Keratinocyte (primary cell): Measurements from ENCODE around the gene IL1RAPL2. TPM values are rescaled to one million over a fixed set of nuclear protein-coding genes. Genes with fewer than 3 reads are reported as not detected.

Experiments
- DNase-seq: peaks from one replicate; pipeline ENCODE4 v3.0.0-alpha.2; 2011; ENCODE audit warnings: low read depth, missing footprints, low spot score
- FAIRE-seq: peaks from 2 replicates; lab custom pipeline; 2011; peaks lifted over from hg19 to GRCh38; lab: Jason Lieb, UNC
- H2AFZ ChIP-seq: 2 replicates; pipeline ENCODE4 v1.6.0; 2012; ENCODE audit warnings: low read length, control low read depth, inconsistent platforms; ENCODE audit not compliant: control insufficient read depth
- H3K27ac ChIP-seq: 2 replicates; pipeline ENCODE4 v1.5.1; 2011; ENCODE audit warnings: low read length; ENCODE audit not compliant: control insufficient read depth, insufficient read depth
- H3K27me3 ChIP-seq: 3 replicates; pipeline ENCODE4 v1.6.0; 2011; ENCODE audit warnings: low read length; ENCODE audit not compliant: control insufficient read depth, insufficient read depth; ENCODE audit errors: extremely low read depth
- H3K36me3 ChIP-seq, 2 experiments: 2 replicates in 1 of 2; 3 replicates in 1 of 2; pipeline ENCODE4 v1.5.1; 2011; ENCODE audit warnings: low read length in 2 of 2, mild to moderate bottlenecking in 1 of 2; ENCODE audit not compliant: control insufficient read depth in 2 of 2, insufficient read depth in 2 of 2; ENCODE audit errors: extremely low read depth in 1 of 2
- H3K4me1 ChIP-seq: 3 replicates; pipeline ENCODE4 v1.5.1; 2011; ENCODE audit warnings: low read length; ENCODE audit not compliant: control insufficient read depth, insufficient read depth; ENCODE audit errors: extremely low read depth
- H3K4me2 ChIP-seq: 3 replicates; pipeline ENCODE4 v1.6.0; 2011; ENCODE audit warnings: low read depth, low read length; ENCODE audit not compliant: control insufficient read depth, insufficient read depth; ENCODE audit errors: extremely low read depth
- H3K4me3 ChIP-seq, 3 experiments: fragments of 200-600 bp in 1 of 3; sonication (generic) in 1 of 3; 2 replicates in 2 of 3; 3 replicates in 1 of 3; pipeline ENCODE4 v1.5.1; 2011 to 2016; ENCODE audit warnings: low read length in 3 of 3, mild to moderate bottlenecking in 3 of 3, control low read depth in 2 of 3, inconsistent platforms in 1 of 3, low read depth in 1 of 3, mixed read lengths in 1 of 3, mixed run types in 1 of 3, moderate library complexity in 1 of 3; ENCODE audit not compliant: control insufficient read depth in 2 of 3, insufficient read depth in 2 of 3; ENCODE audit errors: extremely low read depth in 1 of 3
- H3K79me2 ChIP-seq: 2 replicates; pipeline ENCODE4 v1.6.0; 2012; ENCODE audit warnings: low read length; ENCODE audit not compliant: control insufficient read depth, insufficient read depth
- H3K9ac ChIP-seq: 3 replicates; pipeline ENCODE4 v1.6.0; 2011; ENCODE audit warnings: low read length; ENCODE audit not compliant: control insufficient read depth, insufficient read depth; ENCODE audit errors: extremely low read depth
- H3K9me1 ChIP-seq: 3 replicates; pipeline ENCODE4 v1.6.0; 2011; ENCODE audit warnings: low read length; ENCODE audit not compliant: control insufficient read depth, insufficient read depth; ENCODE audit errors: extremely low read depth
- H3K9me3 ChIP-seq: 2 replicates; pipeline ENCODE4 v1.5.1; 2012; ENCODE audit warnings: low read depth, low read length; ENCODE audit not compliant: control insufficient read depth
- H4K20me1 ChIP-seq: 3 replicates; pipeline ENCODE4 v1.6.0; 2011; ENCODE audit warnings: low read length; ENCODE audit not compliant: control insufficient read depth, insufficient read depth; ENCODE audit errors: extremely low read depth
- CTCF ChIP-seq, 3 experiments: IDR thresholded peaks in 1 of 3; conservative IDR thresholded peaks in 1 of 3; optimal IDR thresholded peaks in 1 of 3; 2 replicates in 2 of 3; 3 replicates in 1 of 3; pipeline versions ENCODE3 to v1.5.1; 2011; ENCODE audit warnings: low read length in 3 of 3, mild to moderate bottlenecking in 3 of 3, moderate library complexity in 2 of 3, control low read depth in 1 of 3, inconsistent platforms in 1 of 3; ENCODE audit not compliant: insufficient read depth in 2 of 3; ENCODE audit errors: extremely low read depth in 1 of 3
- EZH2 ChIP-seq: IDR thresholded peaks from one replicate; pipeline ENCODE4 v1.6.1; 2012; ENCODE audit warnings: inconsistent platforms, mild to moderate bottlenecking, low read length, moderate library complexity
- dilution Hi-C: fragments of 300-500 bp; cut with MboI; formaldehyde crosslinking; loops from one replicate; pipeline ENCODE4 v1.7.0; 2020; ENCODE audit warnings: low sequenced_read_pairs; ENCODE audit not compliant: extremely low pct_ligation_motif_present
- polyA plus RNA-seq, 5 experiments: library from polyadenylated mRNA; depleted of rRNA in 3 of 5; stranded (reverse) in 3 of 5; stranded (forward) in 1 of 5; unstranded in 1 of 5; fragments of >200 nt; gene quantifications; 1 replicate in 1 of 5; 2 replicates in 3 of 5; 3 replicates in 1 of 5; pipeline versions ENCODE4 v1.2.1 to v1.2.3, GENCODE V29; 2011 to 2012; ENCODE audit warnings: missing spikeins in 2 of 5, low read depth in 1 of 5, low replicate concordance in 1 of 5

IL1RAPL2 gene
- polyA plus RNA-seq, 1 donor (not counting 4 experiments of a cell fraction or from before 2014, with no cell fraction given), result 0.24 TPM

GRCh38 chrX:105533951-105534350 lies 968.0 kb downstream of the IL1RAPL2 start:
- Histone ChIP-seq H3K79me2 (no peaks in the 10 kb centered on the region), H3K4me3 (no peak overlapping the region), H4K20me1 (no peaks in the 10 kb centered on the region), H2AFZ (no peak overlapping the region), H3K9me1 (no peaks in the 10 kb centered on the region), H3K27ac (no peak overlapping the region), H3K36me3 (no peaks in the 10 kb centered on the region), H3K4me2 (no peak overlapping the region), H3K27me3 (no peaks in the 10 kb centered on the region), H3K4me1 (no peaks in the 10 kb centered on the region), H3K9me3 (peaks cover 4% of the 10 kb centered on the region), H3K9ac (no peak overlapping the region)
- no peak for FAIRE-seq
- dilution Hi-C loops, result no loop called here
- no peak for DNase-seq
- TF ChIP-seq EZH2 (no peak), CTCF (optimal IDR thresholded peaks at IDR 0.05 in 1 of 3, IDR thresholded peaks at IDR 0.05 in 1 of 3, conservative IDR thresholded peaks at IDR 0.05 in 1 of 3; ENCODE audit: extremely low read depth in 1 of 3, insufficient read depth in 2 of 3, low read length in 3 of 3) (no peak)

- no peak overlapping the region for H3K4me2 ChIP-seq
- no peak overlapping the region for H2AFZ ChIP-seq
- no peaks in the 10 kb centered on the region for H3K27me3 ChIP-seq
- no peaks in the 10 kb centered on the region for H3K79me2 ChIP-seq
- no peak overlapping the region for H3K9ac ChIP-seq
- FAIRE-seq (no peak), DNase-seq (no peak)
- no peaks in the 10 kb centered on the region for H3K4me1 ChIP-seq
- H3K9me3 ChIP-seq, result no peaks in the 10 kb centered on the region
- no peak overlapping the region for H3K27ac ChIP-seq
- dilution Hi-C loops, result no loop called here
- no peak for TF ChIP-seq EZH2
- TF ChIP-seq CTCF (optimal IDR thresholded peaks at IDR 0.05 in 1 of 3, IDR thresholded peaks at IDR 0.05 in 1 of 3, conservative IDR thresholded peaks at IDR 0.05 in 1 of 3; ENCODE audit: extremely low read depth in 1 of 3, insufficient read depth in 2 of 3, low read length in 3 of 3), result no peak
- H3K36me3 ChIP-seq, result no peaks in the 10 kb centered on the region
- no peak overlapping the region for H3K4me3 ChIP-seq
- no peaks in the 10 kb centered on the region for H3K9me1 ChIP-seq
- H4K20me1 ChIP-seq, result no peaks in the 10 kb centered on the region
Observed at GRCh38 chrX:105543283-105543682, 977.3 kb downstream of the IL1RAPL2 start.
